Hepatocyte (in vitro differentiated cells): Measurements from ENCODE around the gene STXBP6. TPM values are rescaled to one million over a fixed set of nuclear protein-coding genes. Genes with fewer than 3 reads are reported as not detected.

Source experiments
- DNase-seq: peaks from one replicate; pipeline ENCODE4 v3.0.0-alpha.2; 2016; ENCODE audit warnings: low spot score
- H2AFZ ChIP-seq: fragments of 200-600 bp; sonication (generic); 2 replicates; pipeline ENCODE4 v1.6.0; 2016; ENCODE audit warnings: antibody characterized with exemption, mild to moderate bottlenecking
- H3K27ac ChIP-seq: fragments of 200-600 bp; sonication (generic); 2 replicates; pipeline ENCODE4 v1.5.1; 2016; ENCODE audit warnings: mild to moderate bottlenecking
- H3K27me3 ChIP-seq: fragments of 200-600 bp; sonication (generic); 2 replicates; pipeline ENCODE4 v1.6.1; 2016
- H3K36me3 ChIP-seq: fragments of 200-600 bp; sonication (generic); replicated peaks from 2 replicates; pipeline ENCODE4 v1.5.1; 2016; ENCODE audit warnings: low read depth; ENCODE audit not compliant: insufficient read depth
- H3K4me1 ChIP-seq: fragments of 200-600 bp; sonication (generic); 2 replicates; pipeline ENCODE4 v1.5.1; 2016; ENCODE audit warnings: mild to moderate bottlenecking, moderate library complexity; ENCODE audit not compliant: insufficient read depth
- H3K4me2 ChIP-seq: fragments of 200-600 bp; sonication (generic); 2 replicates; pipeline ENCODE4 v1.6.0; 2016
- H3K4me3 ChIP-seq: fragments of 200-600 bp; sonication (generic); 2 replicates; pipeline ENCODE4 v1.5.1; 2016; ENCODE audit warnings: mild to moderate bottlenecking
- H3K79me2 ChIP-seq: fragments of 200-600 bp; sonication (generic); 2 replicates; pipeline ENCODE4 v1.6.0; 2017; ENCODE audit warnings: mild to moderate bottlenecking
- H3K9me2 ChIP-seq: fragments of 200-600 bp; sonication (generic); replicated peaks from 2 replicates; pipeline ENCODE4 v1.6.0; 2017; ENCODE audit warnings: mild to moderate bottlenecking; ENCODE audit not compliant: insufficient read depth
- H3K9me3 ChIP-seq: fragments of 200-600 bp; sonication (generic); 2 replicates; pipeline ENCODE4 v1.5.1; 2016; ENCODE audit warnings: low read depth, mild to moderate bottlenecking
- H4K20me1 ChIP-seq: fragments of 200-600 bp; sonication (generic); 2 replicates; pipeline ENCODE4 v1.6.0; 2016; ENCODE audit warnings: mild to moderate bottlenecking; ENCODE audit not compliant: insufficient read depth, poor library complexity, severe bottlenecking
- CTCF ChIP-seq: fragments of 200-600 bp; sonication (generic); IDR thresholded peaks from 2 replicates; pipeline ENCODE4 v1.5.1; 2016; ENCODE audit warnings: antibody characterized with exemption, mild to moderate bottlenecking; ENCODE audit not compliant: poor library complexity
- EZH2 ChIP-seq: fragments of 200-600 bp; sonication (generic); IDR thresholded peaks from 2 replicates; pipeline ENCODE4 v1.6.1; 2016; ENCODE audit warnings: antibody characterized with exemption, mild to moderate bottlenecking, borderline replicate concordance
- EZH2phosphoT487 ChIP-seq: fragments of 200-600 bp; sonication (generic); IDR thresholded peaks from one replicate; pipeline ENCODE4 v1.6.1; 2018; ENCODE audit warnings: antibody characterized with exemption, mild to moderate bottlenecking, low read depth, moderate library complexity; ENCODE audit not compliant: unreplicated experiment, severe bottlenecking
- WGBS: methylation state at CpG from one replicate; pipeline ENCODE4 v1.1.6; 2016; ENCODE audit warnings: low lambda C conversion rate; ENCODE audit errors: missing lambda C conversion rate; 5-methylcytosine and 5-hydroxymethylcytosine counted together
- polyA plus RNA-seq: library from polyadenylated mRNA; unstranded; fragments of >200 nt; fragmentation: Nextera tagmentation; extraction: Ambion mirVana; gene quantifications from 2 replicates; pipeline ENCODE4 v1.2.1, GENCODE V29; 2016
- total RNA-seq: library from RNA; depleted of rRNA; stranded (reverse); fragments of >200 nt; gene quantifications from 2 replicates; pipeline ENCODE4 v1.2.3, GENCODE V29; 2014

Gene STXBP6
- total and polyA plus RNA-seq, 2 experiments from 2014 or later = 34.1 to 44.9 TPM

DNA sequence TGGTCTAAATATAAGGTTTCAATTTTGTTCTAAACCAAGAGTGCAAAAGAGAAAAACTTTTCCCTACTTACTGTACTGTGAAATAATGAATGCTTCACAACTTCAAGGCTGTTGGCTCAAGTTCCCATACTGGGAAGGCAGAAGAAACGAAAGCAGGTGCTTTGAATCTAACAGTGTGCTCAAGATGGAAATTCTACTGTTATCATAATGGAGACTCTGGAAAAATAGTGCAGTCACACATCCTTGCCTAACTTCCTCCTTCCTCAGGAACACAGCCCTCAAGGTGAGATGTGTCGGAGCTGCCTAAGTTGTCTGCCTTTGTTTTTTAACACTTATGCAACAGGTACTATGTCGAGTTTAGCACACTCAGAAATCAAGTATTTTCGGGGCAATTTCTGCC, 131.1 kb downstream of the STXBP6 start:
- Histone ChIP-seq H3K9me3 (no peaks in the 10 kb centered on the region), H3K9me2 (no peaks in the 10 kb centered on the region), H2AFZ (no peak overlapping the region), H3K27ac (no peak overlapping the region), H3K27me3 (no peaks in the 10 kb centered on the region), H3K4me3 (no peak overlapping the region), H3K36me3 (no peaks in the 10 kb centered on the region), H3K4me2 (no peak overlapping the region), H3K79me2 (peaks cover 46% of the 10 kb centered on the region), H4K20me1 (no peaks in the 10 kb centered on the region), H3K4me1 (peaks cover 6% of the 10 kb centered on the region)
- TF ChIP-seq EZH2phosphoT487 = no peak
- TF ChIP-seq CTCF = no peak
- TF ChIP-seq EZH2 = no peak
- no peak for DNase-seq
- WGBS = 82% methylated on average over 4 of the region's 4 CpGs

GRCh38 chr14:24915958-24916595, 133.9 kb downstream of the STXBP6 start:
- Histone ChIP-seq H3K36me3 (no peaks in the 10 kb centered on the region), H3K4me1 (peaks cover 10% of the 10 kb centered on the region), H3K79me2 (peaks cover 36% of the 10 kb centered on the region), H3K9me2 (no peaks in the 10 kb centered on the region), H3K27me3 (no peaks in the 10 kb centered on the region), H2AFZ (no peak overlapping the region), H3K4me3 (no peak overlapping the region), H3K4me2 (no peak overlapping the region), H4K20me1 (no peaks in the 10 kb centered on the region), H3K9me3 (no peaks in the 10 kb centered on the region), H3K27ac (no peak overlapping the region)
- no peak for DNase-seq
- WGBS = 64% methylated on average over 2 of the region's 2 CpGs
- TF ChIP-seq EZH2 (no peak), EZH2phosphoT487 (no peak), CTCF (no peak)

DNA sequence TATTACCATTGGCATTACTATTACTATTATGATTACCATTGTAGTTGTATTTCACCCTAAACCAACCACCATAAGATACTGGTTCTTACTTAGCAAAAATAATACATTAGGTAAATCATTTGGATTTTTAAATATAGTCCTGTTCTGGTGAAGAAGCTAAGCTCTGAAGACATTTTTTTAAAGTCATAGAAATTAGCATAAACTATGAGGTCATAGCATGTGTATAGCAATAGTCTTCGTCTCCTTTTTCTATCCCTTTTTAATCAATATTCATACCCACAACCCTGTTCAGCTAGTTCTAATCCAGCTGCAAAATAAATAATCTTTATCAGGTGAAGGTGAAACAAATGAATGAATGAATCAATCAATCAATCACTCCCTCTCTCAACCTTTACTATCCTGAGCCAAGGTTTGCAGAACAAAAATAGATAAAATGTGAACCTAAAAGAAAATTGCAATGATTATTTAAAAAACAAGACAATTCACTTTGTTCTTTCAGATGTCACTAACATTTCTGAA, 134.5 kb downstream of the STXBP6 start:
- H3K4me3 ChIP-seq = no peak overlapping the region
- no peak overlapping the region for H2AFZ ChIP-seq
- 80% methylated on average over 1 of the region's 1 CpG for WGBS
- H3K4me2 ChIP-seq = no peak overlapping the region
- no peak for TF ChIP-seq CTCF
- TF ChIP-seq EZH2phosphoT487 = no peak
- TF ChIP-seq EZH2 = no peak
- H3K27me3 ChIP-seq = no peaks in the 10 kb centered on the region
- peaks cover 14% of the 10 kb centered on the region for H3K4me1 ChIP-seq
- H4K20me1 ChIP-seq = no peaks in the 10 kb centered on the region
- no peaks in the 10 kb centered on the region for H3K9me3 ChIP-seq
- H3K36me3 ChIP-seq = no peaks in the 10 kb centered on the region
- H3K9me2 ChIP-seq = no peaks in the 10 kb centered on the region
- peaks cover 35% of the 10 kb centered on the region for H3K79me2 ChIP-seq
- no peak for DNase-seq
- no peak overlapping the region for H3K27ac ChIP-seq
